Neural progenitor cell (in vitro differentiated cells): ENCODE measurements around the gene RAD23B. TPM values are rescaled to one million over a fixed set of nuclear protein-coding genes. Genes with fewer than 3 reads are reported as not detected.

Experiments
- DNase-seq: peaks from one replicate; pipeline ENCODE4 v3.0.0-alpha.2; 2016; ENCODE audit warnings: low spot score
- H2AFZ ChIP-seq: fragments of 200-600 bp; sonication (generic); replicated peaks from 2 replicates; pipeline ENCODE4 v1.6.1; 2016; ENCODE audit warnings: antibody characterized with exemption
- H3F3A ChIP-seq: fragments of 200-600 bp; sonication (generic); 2 replicates; pipeline ENCODE4 v1.6.1; 2016; ENCODE audit warnings: antibody characterized with exemption, low read depth
- H3K27ac ChIP-seq: fragments of 200-600 bp; sonication (generic); 2 replicates; pipeline ENCODE4 v1.5.1; 2016; ENCODE audit warnings: mild to moderate bottlenecking
- H3K27me3 ChIP-seq: fragments of 200-600 bp; sonication (generic); 2 replicates; pipeline ENCODE4 v1.6.1; 2016; ENCODE audit warnings: mild to moderate bottlenecking, moderate library complexity
- H3K36me3 ChIP-seq: fragments of 200-600 bp; sonication (generic); 2 replicates; pipeline ENCODE4 v1.5.1; 2016
- H3K4me1 ChIP-seq: fragments of 200-600 bp; sonication (generic); 2 replicates; pipeline ENCODE4 v1.6.1; 2016; ENCODE audit warnings: mixed run types
- H3K4me2 ChIP-seq: fragments of 200-600 bp; sonication (generic); 2 replicates; pipeline ENCODE4 v1.6.1; 2016
- H3K4me3 ChIP-seq: fragments of 200-600 bp; sonication (generic); 2 replicates; pipeline ENCODE4 v1.5.1; 2016
- H3K79me2 ChIP-seq: fragments of 200-600 bp; sonication (generic); 2 replicates; pipeline ENCODE4 v1.6.1; 2016; ENCODE audit warnings: low read depth
- H3K9ac ChIP-seq: fragments of 200-600 bp; sonication (generic); 2 replicates; pipeline ENCODE4 v1.6.1; 2016
- H3K9me3 ChIP-seq: fragments of 200-600 bp; sonication (generic); 2 replicates; pipeline ENCODE4 v1.5.1; 2016; ENCODE audit warnings: low read depth
- H4K20me1 ChIP-seq: fragments of 200-600 bp; sonication (generic); 2 replicates; pipeline ENCODE4 v1.6.1; 2016; ENCODE audit warnings: low read depth
- H3K27ac Mint-ChIP-seq: 3 replicates; pipeline ENCODE4 v1.8.0; 2021; ENCODE audit warnings: mixed read lengths
- H3K27me3 Mint-ChIP-seq: 2 replicates; pipeline ENCODE4 v1.8.0; 2022; ENCODE audit warnings: low read depth, mild to moderate bottlenecking, inconsistent platforms, moderate library complexity, mixed read lengths; ENCODE audit not compliant: insufficient read depth
- H3K36me3 Mint-ChIP-seq: 3 replicates; pipeline ENCODE4 v1.8.0; 2021; ENCODE audit warnings: mixed read lengths
- H3K4me1 Mint-ChIP-seq: 3 replicates; pipeline ENCODE4 v1.8.0; 2021; ENCODE audit warnings: mixed read lengths
- H3K4me3 Mint-ChIP-seq: 3 replicates; pipeline ENCODE4 v1.8.0; 2021; ENCODE audit warnings: mild to moderate bottlenecking, moderate library complexity, mixed read lengths
- H3K9me3 Mint-ChIP-seq: 3 replicates; pipeline ENCODE4 v1.8.0; 2020; ENCODE audit warnings: mixed read lengths
- EZH2 ChIP-seq: fragments of 200-600 bp; sonication (generic); IDR thresholded peaks from 2 replicates; pipeline ENCODE4 v1.6.1; 2017; ENCODE audit warnings: antibody characterized with exemption, mild to moderate bottlenecking, moderate library complexity
- EZH2phosphoT487 ChIP-seq: fragments of 200-600 bp; sonication (generic); IDR thresholded peaks from 2 replicates; pipeline ENCODE4 v1.6.1; 2017; ENCODE audit warnings: antibody characterized with exemption
- total RNA-seq: library from RNA; depleted of rRNA; stranded (reverse); fragments of >200 nt; gene quantifications from 2 replicates; pipeline ENCODE4 v1.2.3, GENCODE V29; 2015; ENCODE audit warnings: low replicate concordance
- TF ChIP-seq, protein P1 (sequence below): fragments of 200-600 bp; sonication (generic); IDR thresholded peaks from 2 replicates; pipeline ENCODE4 v1.5.1; 2017; ENCODE audit warnings: antibody characterized with exemption, mild to moderate bottlenecking

The RAD23B gene
- total RNA-seq, 1 donor from 2014 or later = 178 TPM

DNA sequence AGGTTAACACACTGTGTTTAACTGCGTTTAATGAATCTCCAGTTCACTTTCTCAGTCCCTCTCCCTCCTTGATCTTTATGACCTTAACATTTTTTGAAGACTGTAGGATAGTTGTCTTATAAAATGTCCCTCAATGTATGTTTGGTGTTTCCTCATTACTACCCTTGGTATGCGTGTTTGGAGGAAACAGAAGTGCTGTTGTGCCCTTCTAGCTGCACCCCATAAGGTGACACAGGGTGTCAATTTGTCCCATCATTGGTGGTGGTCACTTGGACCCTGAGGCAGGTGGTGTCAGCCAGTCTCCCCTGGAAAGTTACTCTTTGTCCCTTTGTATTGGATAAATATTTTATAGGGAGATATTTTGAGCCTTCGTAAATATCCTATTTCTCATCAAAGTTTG lies 52.3 kb downstream of the RAD23B start:
- no peaks in the 10 kb centered on the region for H3K4me1 ChIP-seq
- H3K4me3 ChIP-seq = no peak overlapping the region
- TF ChIP-seq EZH2phosphoT487 (no peak), EZH2 (no peak)
- TF ChIP-seq, protein P1, sequence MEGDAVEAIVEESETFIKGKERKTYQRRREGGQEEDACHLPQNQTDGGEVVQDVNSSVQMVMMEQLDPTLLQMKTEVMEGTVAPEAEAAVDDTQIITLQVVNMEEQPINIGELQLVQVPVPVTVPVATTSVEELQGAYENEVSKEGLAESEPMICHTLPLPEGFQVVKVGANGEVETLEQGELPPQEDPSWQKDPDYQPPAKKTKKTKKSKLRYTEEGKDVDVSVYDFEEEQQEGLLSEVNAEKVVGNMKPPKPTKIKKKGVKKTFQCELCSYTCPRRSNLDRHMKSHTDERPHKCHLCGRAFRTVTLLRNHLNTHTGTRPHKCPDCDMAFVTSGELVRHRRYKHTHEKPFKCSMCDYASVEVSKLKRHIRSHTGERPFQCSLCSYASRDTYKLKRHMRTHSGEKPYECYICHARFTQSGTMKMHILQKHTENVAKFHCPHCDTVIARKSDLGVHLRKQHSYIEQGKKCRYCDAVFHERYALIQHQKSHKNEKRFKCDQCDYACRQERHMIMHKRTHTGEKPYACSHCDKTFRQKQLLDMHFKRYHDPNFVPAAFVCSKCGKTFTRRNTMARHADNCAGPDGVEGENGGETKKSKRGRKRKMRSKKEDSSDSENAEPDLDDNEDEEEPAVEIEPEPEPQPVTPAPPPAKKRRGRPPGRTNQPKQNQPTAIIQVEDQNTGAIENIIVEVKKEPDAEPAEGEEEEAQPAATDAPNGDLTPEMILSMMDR = no peak
- H3K9ac ChIP-seq = no peak overlapping the region
- Mint-ChIP-seq H3K9me3 (no peaks in the 10 kb centered on the region), H3K27me3 (peaks cover 5% of the 10 kb centered on the region), H3K4me3 (no peak overlapping the region), H3K27ac (peak overlapping the region; percentile 78), H3K36me3 (peaks cover 41% of the 10 kb centered on the region), H3K4me1 (no peaks in the 10 kb centered on the region)
- no peaks in the 10 kb centered on the region for H3K79me2 ChIP-seq
- no peak overlapping the region for H2AFZ ChIP-seq
- H3F3A ChIP-seq = peaks cover under 1% of the 10 kb centered on the region
- H3K27me3 ChIP-seq = no peaks in the 10 kb centered on the region
- no peaks in the 10 kb centered on the region for H4K20me1 ChIP-seq
- H3K36me3 ChIP-seq = peaks cover 10% of the 10 kb centered on the region
- no peak overlapping the region for H3K4me2 ChIP-seq
- no peaks in the 10 kb centered on the region for H3K9me3 ChIP-seq
- no peak overlapping the region for H3K27ac ChIP-seq
- no peak for DNase-seq

DNA sequence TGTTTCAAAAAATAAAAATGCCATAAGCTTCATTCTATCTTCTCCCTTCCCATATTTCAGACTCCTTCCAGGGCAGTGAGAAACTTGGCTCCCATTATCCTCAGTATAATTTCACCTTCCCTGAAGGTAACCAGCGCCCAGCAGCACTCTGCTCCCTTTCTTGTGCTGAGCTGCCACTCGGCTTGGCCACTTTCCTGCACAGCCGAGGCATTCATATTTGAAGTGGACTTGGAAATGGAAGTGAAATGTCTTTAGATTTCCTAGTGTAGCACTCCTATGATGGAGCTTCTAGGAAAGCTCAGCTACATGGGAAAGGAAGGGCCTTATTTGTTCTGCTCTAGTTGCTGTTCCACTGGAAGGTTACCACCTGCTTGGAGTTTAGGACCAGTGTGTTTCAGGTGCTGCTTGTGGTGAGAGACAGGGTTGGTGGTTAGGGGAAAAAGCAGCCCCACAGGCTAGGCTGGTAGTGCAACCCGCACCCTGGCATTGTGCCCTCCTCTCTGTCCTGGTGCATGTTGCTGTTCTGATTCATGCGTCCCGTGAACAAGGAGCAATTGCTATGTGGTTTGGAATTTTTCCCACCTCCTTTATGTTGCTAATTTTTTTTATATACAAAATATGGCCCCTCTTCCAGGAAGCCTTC lies 53.8 kb downstream of the RAD23B start:
- Histone ChIP-seq H3K27me3 (no peaks in the 10 kb centered on the region), H3K4me3 (no peak overlapping the region), H3K4me1 (no peaks in the 10 kb centered on the region), H3K9ac (no peak overlapping the region), H3K9me3 (no peaks in the 10 kb centered on the region), H3F3A (peaks cover 8% of the 10 kb centered on the region), H2AFZ (no peak overlapping the region), H3K79me2 (no peaks in the 10 kb centered on the region), H3K27ac (no peak overlapping the region), H3K4me2 (no peak overlapping the region), H3K36me3 (no peaks in the 10 kb centered on the region), H4K20me1 (no peaks in the 10 kb centered on the region)
- H3K4me3 Mint-ChIP-seq = no peak overlapping the region
- H3K36me3 Mint-ChIP-seq = peaks cover 30% of the 10 kb centered on the region
- no peaks in the 10 kb centered on the region for H3K4me1 Mint-ChIP-seq
- DNase-seq = no peak
- H3K9me3 Mint-ChIP-seq = no peaks in the 10 kb centered on the region
- peak overlapping the region; percentile 84 for H3K27ac Mint-ChIP-seq
- H3K27me3 Mint-ChIP-seq = peaks cover 5% of the 10 kb centered on the region
- TF ChIP-seq, protein P1 = no peak
- no peak for TF ChIP-seq EZH2
- no peak for TF ChIP-seq EZH2phosphoT487

DNA sequence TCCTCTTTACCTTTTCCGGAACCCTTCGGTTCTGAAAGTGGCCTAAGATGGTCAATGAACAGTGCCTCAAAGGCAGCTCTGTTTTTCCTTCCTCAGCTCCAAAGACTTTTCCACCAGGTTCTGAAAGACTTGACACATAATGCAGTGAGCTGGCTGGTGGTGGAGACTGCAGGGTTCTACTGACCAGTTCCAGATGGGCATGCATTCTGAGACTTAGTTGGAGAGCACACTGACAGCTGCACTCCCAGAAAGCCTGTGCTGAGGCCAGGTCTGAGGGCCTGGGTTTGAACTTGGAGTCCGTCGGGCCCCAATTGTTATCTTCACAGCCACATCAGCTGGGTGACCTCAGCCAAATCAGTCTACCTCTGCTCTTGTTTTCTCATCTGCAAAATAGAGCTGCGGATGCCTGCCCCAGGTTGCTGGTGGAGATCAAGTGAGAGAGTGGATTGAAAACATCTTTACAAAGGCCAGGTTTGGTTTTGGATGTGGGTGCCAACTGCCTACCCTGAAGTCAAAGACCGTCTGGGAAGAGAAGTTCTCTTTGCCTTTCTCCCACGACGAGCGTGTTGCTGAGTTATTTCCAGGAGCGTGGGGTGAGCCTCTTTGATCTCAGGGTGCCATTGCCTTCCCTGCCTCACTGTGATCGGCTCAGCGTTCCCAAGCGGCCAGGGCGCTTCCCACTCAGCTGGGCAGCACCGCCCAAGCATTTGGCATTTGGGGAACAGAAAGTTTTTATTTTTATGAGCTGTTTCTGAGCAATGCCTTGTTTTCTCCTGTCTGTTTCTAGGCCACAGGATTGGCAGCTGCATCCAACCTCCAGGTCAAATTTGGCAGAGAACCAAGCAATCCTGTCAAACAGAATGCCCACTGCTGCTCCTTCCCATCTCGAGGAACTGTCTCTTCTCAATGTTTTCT lies 54.9 kb downstream of the RAD23B start:
- Histone ChIP-seq H3K4me1 (no peaks in the 10 kb centered on the region), H3F3A (peaks cover 8% of the 10 kb centered on the region), H3K36me3 (no peaks in the 10 kb centered on the region), H3K4me3 (no peak overlapping the region), H3K9ac (no peak overlapping the region), H2AFZ (no peak overlapping the region), H4K20me1 (no peaks in the 10 kb centered on the region), H3K4me2 (no peak overlapping the region), H3K9me3 (no peaks in the 10 kb centered on the region), H3K27ac (peak overlapping the region; percentile 35), H3K27me3 (no peaks in the 10 kb centered on the region), H3K79me2 (no peaks in the 10 kb centered on the region)
- no peaks in the 10 kb centered on the region for H3K9me3 Mint-ChIP-seq
- no peak for DNase-seq
- H3K4me3 Mint-ChIP-seq = no peak overlapping the region
- peaks cover 21% of the 10 kb centered on the region for H3K36me3 Mint-ChIP-seq
- no peaks in the 10 kb centered on the region for H3K4me1 Mint-ChIP-seq
- peaks cover 7% of the 10 kb centered on the region for H3K27me3 Mint-ChIP-seq
- peak overlapping the region; percentile 93 for H3K27ac Mint-ChIP-seq
- no peak for TF ChIP-seq EZH2
- TF ChIP-seq EZH2phosphoT487 = no peak
- TF ChIP-seq, protein P1 = no peak
